HEK293 (cell line): ENCODE measurements around the gene ABCG1.

Source experiments
- CTCF ChIA-PET: fragments of 350-600 bp; formaldehyde crosslinking; extraction: SDS; loops from one replicate; lab custom pipeline; 2021; ENCODE audit warnings: antibody characterized with exemption; lab: Yijun Ruan, JAX
- POLR2A ChIA-PET: fragments of 300-600 bp; formaldehyde crosslinking; extraction: SDS; loops from one replicate; lab custom pipeline; 2020; ENCODE audit warnings: antibody characterized with exemption, inconsistent platforms; lab: Yijun Ruan, JAX
- H3K27ac ChIP-seq: fragments of 200-500 bp; sonication (Bioruptor generic); 2 replicates; pipeline ENCODE4 v1.5.1; 2014; ENCODE audit warnings: low read depth, low read length, control low read depth, inconsistent platforms; ENCODE audit errors: extremely low read depth
- H3K36me3 ChIP-seq, 2 experiments: fragments of 200-500 bp in 1 of 2; sonication (Bioruptor generic) in 1 of 2; 1 replicate in 1 of 2; 2 replicates in 1 of 2; pipeline ENCODE4 v1.5.1; 2014 to 2017; ENCODE audit warnings: inconsistent platforms in 2 of 2, low read length in 2 of 2; ENCODE audit not compliant: control insufficient read depth in 2 of 2, insufficient read depth in 1 of 2
- H3K4me1 ChIP-seq: fragments of 200-500 bp; sonication (Bioruptor generic); 2 replicates; pipeline ENCODE4 v1.5.1; 2014; ENCODE audit warnings: mild to moderate bottlenecking, low read length, inconsistent platforms; ENCODE audit not compliant: control insufficient read depth, insufficient read depth
- H3K4me3 ChIP-seq: 2 replicates; pipeline ENCODE4 v1.5.1; 2011; ENCODE audit warnings: low read depth, mild to moderate bottlenecking, control low read depth, low read length, moderate library complexity
- H3K9me3 ChIP-seq: fragments of 200-500 bp; sonication (Bioruptor generic); 2 replicates; pipeline ENCODE4 v1.5.1; 2014; ENCODE audit warnings: low read depth, low read length, inconsistent platforms; ENCODE audit not compliant: control insufficient read depth, insufficient read depth
- EGR2 ChIP-seq: fragments of 450-650 bp; formaldehyde crosslinking; IDR thresholded peaks from 2 replicates; pipeline ENCODE4 v1.5.1; 2016; ENCODE audit warnings: low read depth, missing biosample characterization, missing genetic modification characterization
- GLIS2 ChIP-seq: fragments of 450-650 bp; formaldehyde crosslinking; IDR thresholded peaks from 2 replicates; pipeline ENCODE4 v1.5.1; 2016; ENCODE audit warnings: missing biosample characterization, missing genetic modification characterization
- OVOL3 ChIP-seq: fragments of 450-650 bp; formaldehyde crosslinking; IDR thresholded peaks from 2 replicates; pipeline ENCODE4 v1.5.1; 2016; ENCODE audit warnings: missing biosample characterization, missing genetic modification characterization
- TRIM28 ChIP-seq: IDR thresholded peaks from 2 replicates; pipeline ENCODE4 v1.6.1; 2011; ENCODE audit warnings: low read length, control low read depth, borderline replicate concordance
- ZNF10 ChIP-seq: fragments of 450-650 bp; formaldehyde crosslinking; IDR thresholded peaks from 2 replicates; pipeline ENCODE4 v1.5.1; 2017; ENCODE audit warnings: missing biosample characterization, missing genetic modification characterization
- ZNF114 ChIP-seq: fragments of 450-650 bp; formaldehyde crosslinking; IDR thresholded peaks from 2 replicates; pipeline ENCODE4 v1.5.0; 2017; ENCODE audit warnings: missing biosample characterization, missing genetic modification characterization
- ZNF174 ChIP-seq: fragments of 450-650 bp; formaldehyde crosslinking; IDR thresholded peaks from 2 replicates; pipeline ENCODE4 v1.5.0; 2017; ENCODE audit warnings: missing biosample characterization, mild to moderate bottlenecking, missing genetic modification characterization
- ZNF19 ChIP-seq: fragments of 450-650 bp; formaldehyde crosslinking; IDR thresholded peaks from 2 replicates; pipeline ENCODE4; 2016; ENCODE audit warnings: missing biosample characterization, missing genetic modification characterization, low read depth
- ZNF248 ChIP-seq: fragments of 450-650 bp; formaldehyde crosslinking; IDR thresholded peaks from 2 replicates; pipeline ENCODE4 v1.5.1; 2017; ENCODE audit warnings: missing biosample characterization, missing genetic modification characterization
- ZNF391 ChIP-seq: fragments of 450-650 bp; formaldehyde crosslinking; IDR thresholded peaks from 2 replicates; pipeline ENCODE4 v1.5.1; 2016; ENCODE audit warnings: low read depth, missing biosample characterization, missing genetic modification characterization, borderline replicate concordance
- ZNF473 ChIP-seq: fragments of 450-650 bp; formaldehyde crosslinking; IDR thresholded peaks from 2 replicates; pipeline ENCODE4 v1.5.1; 2017; ENCODE audit warnings: missing biosample characterization, missing genetic modification characterization
- ZNF510 ChIP-seq: fragments of 450-650 bp; formaldehyde crosslinking; IDR thresholded peaks from 2 replicates; pipeline ENCODE4 v1.5.1; 2018; ENCODE audit warnings: mild to moderate bottlenecking, missing genetic modification characterization, missing biosample characterization; ENCODE audit not compliant: insufficient replicate concordance
- ZNF518A ChIP-seq: fragments of 450-650 bp; formaldehyde crosslinking; conservative IDR thresholded peaks from 2 replicates; pipeline ENCODE4 v1.5.1; 2016; ENCODE audit warnings: low read depth, missing biosample characterization, missing genetic modification characterization
- ZNF600 ChIP-seq: fragments of 450-650 bp; formaldehyde crosslinking; IDR thresholded peaks from 2 replicates; pipeline ENCODE4 v1.5.1; 2016; ENCODE audit warnings: missing biosample characterization, missing genetic modification characterization
- ZNF629 ChIP-seq: fragments of 450-650 bp; formaldehyde crosslinking; IDR thresholded peaks from 2 replicates; pipeline ENCODE4 v1.5.1; 2017; ENCODE audit warnings: missing biosample characterization, missing genetic modification characterization
- ZNF639 ChIP-seq: fragments of 450-650 bp; formaldehyde crosslinking; IDR thresholded peaks from 2 replicates; pipeline ENCODE4 v1.5.1; 2016; ENCODE audit warnings: missing biosample characterization, missing genetic modification characterization
- ZNF645 ChIP-seq: fragments of 450-650 bp; formaldehyde crosslinking; IDR thresholded peaks from 2 replicates; pipeline ENCODE4; 2016; ENCODE audit warnings: missing biosample characterization, missing genetic modification characterization
- ZSCAN30 ChIP-seq: fragments of 450-650 bp; IDR thresholded peaks from 2 replicates; pipeline ENCODE4 v1.5.1; 2018; ENCODE audit warnings: missing biosample characterization, mild to moderate bottlenecking, missing genetic modification characterization, moderate library complexity
- TF ChIP-seq, protein P1 (sequence below): fragments of 450-650 bp; formaldehyde crosslinking; IDR thresholded peaks from 2 replicates; pipeline ENCODE4 v1.5.1; 2017; ENCODE audit warnings: missing biosample characterization, missing genetic modification characterization
- TF ChIP-seq, protein P2 (sequence below): fragments of 450-650 bp; formaldehyde crosslinking; conservative IDR thresholded peaks from 2 replicates; pipeline ENCODE4 v1.5.1; 2016; ENCODE audit warnings: low read depth, missing biosample characterization, missing genetic modification characterization

ABCG1 gene

GRCh38 chr21:42316891-42317290, 98.0 kb downstream of the ABCG1 start:
- no peaks in the 10 kb centered on the region for H3K36me3 ChIP-seq
- no peaks in the 10 kb centered on the region for H3K4me1 ChIP-seq
- POLR2A ChIA-PET: no interaction called here
- no peaks in the 10 kb centered on the region for H3K9me3 ChIP-seq
- H3K4me3 ChIP-seq: no peak overlapping the region
- no peak overlapping the region for H3K27ac ChIP-seq
- TF ChIP-seq ZNF510 (tag by site-specific recombination) (no peak), EGR2 (no peak), ZNF248 (tag by site-specific recombination) (no peak), ZNF600 (no peak), ZNF391 (tag by site-specific recombination) (no peak), ZNF19 (tag by site-specific recombination) (no peak), ZNF645 (no peak), OVOL3 (tag by site-specific recombination) (no peak), ZNF473 (tag by site-specific recombination) (no peak), TRIM28 (no peak), ZSCAN30 (tag by site-specific recombination) (no peak), ZNF114 (no peak), ZNF10 (tag by site-specific recombination) (no peak), ZNF629 (tag by site-specific recombination) (no peak), GLIS2 (tag by site-specific recombination) (no peak)
- TF ChIP-seq, protein P1, sequence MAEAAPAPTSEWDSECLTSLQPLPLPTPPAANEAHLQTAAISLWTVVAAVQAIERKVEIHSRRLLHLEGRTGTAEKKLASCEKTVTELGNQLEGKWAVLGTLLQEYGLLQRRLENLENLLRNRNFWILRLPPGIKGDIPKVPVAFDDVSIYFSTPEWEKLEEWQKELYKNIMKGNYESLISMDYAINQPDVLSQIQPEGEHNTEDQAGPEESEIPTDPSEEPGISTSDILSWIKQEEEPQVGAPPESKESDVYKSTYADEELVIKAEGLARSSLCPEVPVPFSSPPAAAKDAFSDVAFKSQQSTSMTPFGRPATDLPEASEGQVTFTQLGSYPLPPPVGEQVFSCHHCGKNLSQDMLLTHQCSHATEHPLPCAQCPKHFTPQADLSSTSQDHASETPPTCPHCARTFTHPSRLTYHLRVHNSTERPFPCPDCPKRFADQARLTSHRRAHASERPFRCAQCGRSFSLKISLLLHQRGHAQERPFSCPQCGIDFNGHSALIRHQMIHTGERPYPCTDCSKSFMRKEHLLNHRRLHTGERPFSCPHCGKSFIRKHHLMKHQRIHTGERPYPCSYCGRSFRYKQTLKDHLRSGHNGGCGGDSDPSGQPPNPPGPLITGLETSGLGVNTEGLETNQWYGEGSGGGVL (tag by site-specific recombination): no peak
- TF ChIP-seq, protein P2, sequence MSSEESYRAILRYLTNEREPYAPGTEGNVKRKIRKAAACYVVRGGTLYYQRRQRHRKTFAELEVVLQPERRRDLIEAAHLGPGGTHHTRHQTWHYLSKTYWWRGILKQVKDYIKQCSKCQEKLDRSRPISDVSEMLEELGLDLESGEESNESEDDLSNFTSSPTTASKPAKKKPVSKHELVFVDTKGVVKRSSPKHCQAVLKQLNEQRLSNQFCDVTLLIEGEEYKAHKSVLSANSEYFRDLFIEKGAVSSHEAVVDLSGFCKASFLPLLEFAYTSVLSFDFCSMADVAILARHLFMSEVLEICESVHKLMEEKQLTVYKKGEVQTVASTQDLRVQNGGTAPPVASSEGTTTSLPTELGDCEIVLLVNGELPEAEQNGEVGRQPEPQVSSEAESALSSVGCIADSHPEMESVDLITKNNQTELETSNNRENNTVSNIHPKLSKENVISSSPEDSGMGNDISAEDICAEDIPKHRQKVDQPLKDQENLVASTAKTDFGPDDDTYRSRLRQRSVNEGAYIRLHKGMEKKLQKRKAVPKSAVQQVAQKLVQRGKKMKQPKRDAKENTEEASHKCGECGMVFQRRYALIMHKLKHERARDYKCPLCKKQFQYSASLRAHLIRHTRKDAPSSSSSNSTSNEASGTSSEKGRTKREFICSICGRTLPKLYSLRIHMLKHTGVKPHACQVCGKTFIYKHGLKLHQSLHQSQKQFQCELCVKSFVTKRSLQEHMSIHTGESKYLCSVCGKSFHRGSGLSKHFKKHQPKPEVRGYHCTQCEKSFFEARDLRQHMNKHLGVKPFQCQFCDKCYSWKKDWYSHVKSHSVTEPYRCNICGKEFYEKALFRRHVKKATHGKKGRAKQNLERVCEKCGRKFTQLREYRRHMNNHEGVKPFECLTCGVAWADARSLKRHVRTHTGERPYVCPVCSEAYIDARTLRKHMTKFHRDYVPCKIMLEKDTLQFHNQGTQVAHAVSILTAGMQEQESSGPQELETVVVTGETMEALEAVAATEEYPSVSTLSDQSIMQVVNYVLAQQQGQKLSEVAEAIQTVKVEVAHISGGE (tag by site-specific recombination): no peak
- TF ChIP-seq, all 188 proteins: peak for 0
- CTCF ChIA-PET: no interaction called here

- no peaks in the 10 kb centered on the region for H3K4me1 ChIP-seq
- no peak overlapping the region for H3K27ac ChIP-seq
- H3K4me3 ChIP-seq: no peak overlapping the region
- CTCF ChIA-PET: no interaction called here
- POLR2A ChIA-PET: no interaction called here
- no peaks in the 10 kb centered on the region for H3K9me3 ChIP-seq
- H3K36me3 ChIP-seq: no peaks in the 10 kb centered on the region
- no peak for TF ChIP-seq ZNF19 (tag by site-specific recombination)
- TF ChIP-seq ZNF518A (tag by site-specific recombination): no peak
- TF ChIP-seq ZNF174: no peak
- TF ChIP-seq ZNF114: no peak
- TF ChIP-seq ZNF639 (tag by site-specific recombination): no peak
These were observed 98.4 kb downstream of the ABCG1 start for GRCh38 chr21:42317341-42317741.
